Osteoblast (primary cell): ENCODE measurements around the gene FASN. TPM values are rescaled to one million over a fixed set of nuclear protein-coding genes. Genes with fewer than 3 reads are reported as not detected.

Source experiments
- DNase-seq: peaks from one replicate; pipeline ENCODE4 v3.0.0; 2011; ENCODE audit warnings: low spot score, mixed read lengths; ENCODE audit not compliant: insufficient read length; ENCODE audit errors: missing footprints
- H2AFZ ChIP-seq: 2 replicates; pipeline ENCODE4 v1.6.0; 2011; ENCODE audit warnings: mild to moderate bottlenecking, low read length
- H3K27ac ChIP-seq: 2 replicates; pipeline ENCODE4 v1.5.1; 2011; ENCODE audit warnings: mild to moderate bottlenecking, low read depth, low read length, moderate library complexity
- H3K27me3 ChIP-seq: 2 replicates; pipeline ENCODE4 v1.6.0; 2012; ENCODE audit warnings: mild to moderate bottlenecking, control low read depth, inconsistent platforms, low read length, moderate library complexity; ENCODE audit not compliant: insufficient read depth
- H3K36me3 ChIP-seq: 2 replicates; pipeline ENCODE4 v1.5.1; 2011; ENCODE audit warnings: mild to moderate bottlenecking, low read length, control low read depth, moderate library complexity; ENCODE audit not compliant: insufficient read depth
- H3K4me1 ChIP-seq: 2 replicates; pipeline ENCODE4 v1.5.1; 2011; ENCODE audit warnings: mild to moderate bottlenecking, low read length, control low read depth, moderate library complexity; ENCODE audit not compliant: insufficient read depth
- H3K4me2 ChIP-seq: 2 replicates; pipeline ENCODE4 v1.6.0; 2011; ENCODE audit warnings: mild to moderate bottlenecking, low read length; ENCODE audit not compliant: insufficient read depth
- H3K4me3 ChIP-seq: fragments of 200-600 bp; sonication (generic); 3 replicates; pipeline ENCODE4 v1.5.1; 2012; ENCODE audit warnings: mild to moderate bottlenecking, low read length, inconsistent platforms; ENCODE audit not compliant: insufficient read depth
- H3K79me2 ChIP-seq: 2 replicates; pipeline ENCODE4 v1.6.0; 2012; ENCODE audit warnings: mild to moderate bottlenecking, low read length, control low read depth, inconsistent platforms; ENCODE audit not compliant: insufficient read depth
- H3K9me3 ChIP-seq: 2 replicates; pipeline ENCODE4 v1.5.1; 2011; ENCODE audit warnings: low read depth, low read length, control low read depth
- H4K20me1 ChIP-seq: 2 replicates; pipeline ENCODE4 v1.6.0; 2012; ENCODE audit warnings: mild to moderate bottlenecking, low read length, control low read depth; ENCODE audit not compliant: insufficient read depth
- CTCF ChIP-seq: IDR thresholded peaks from 2 replicates; pipeline ENCODE4 v1.5.1; 2011; ENCODE audit warnings: mild to moderate bottlenecking, low read depth, low read length, moderate library complexity; ENCODE audit errors: extremely low read depth
- total RNA-seq: library from RNA; depleted of rRNA; stranded (reverse); fragments of >200 nt; gene quantifications from 2 replicates; pipeline ENCODE4 v1.2.3, GENCODE V29; 2012

Gene FASN
- total RNA-seq, 1 donor, result 142 TPM

DNA sequence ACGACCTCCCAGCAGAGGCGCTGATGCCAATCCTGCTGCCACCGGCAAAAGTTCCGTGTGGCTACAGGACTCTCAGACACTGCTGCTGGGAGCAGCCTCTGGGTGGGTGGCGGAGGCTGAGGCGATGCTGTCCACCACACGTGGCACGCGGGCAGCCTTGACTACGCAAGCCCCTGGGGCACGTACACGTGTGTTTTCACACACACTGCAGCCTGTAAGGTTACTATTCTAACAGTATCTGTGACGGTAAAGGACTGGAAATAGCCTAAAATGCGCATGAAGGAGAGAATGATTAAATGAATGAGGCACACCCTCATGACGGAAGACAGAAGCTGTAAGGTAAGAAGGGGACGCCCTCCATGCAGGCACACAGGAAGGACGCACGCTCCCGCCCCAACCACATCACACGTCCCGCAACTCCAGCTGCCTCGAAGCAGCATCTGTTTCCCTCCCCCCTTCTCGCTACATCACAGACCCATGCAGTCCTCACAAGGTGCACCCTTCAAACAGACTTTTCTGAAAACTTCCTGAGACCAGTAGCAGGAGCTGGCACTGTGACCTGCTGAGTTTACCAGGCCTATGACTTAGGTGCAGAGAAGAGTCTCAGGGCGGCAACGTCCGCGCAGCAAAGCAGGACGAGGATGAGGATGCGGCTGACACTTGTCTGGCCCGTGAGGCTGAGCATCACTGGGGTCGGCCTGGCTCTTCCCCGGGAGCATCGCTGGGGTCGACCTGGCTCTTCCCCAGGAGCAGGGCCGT, 28.7 kb upstream of the FASN start:
- Histone ChIP-seq H3K4me2 (no peak overlapping the region), H2AFZ (no peak overlapping the region), H4K20me1 (no peaks in the 10 kb centered on the region), H3K4me3 (no peak overlapping the region), H3K79me2 (no peaks in the 10 kb centered on the region), H3K36me3 (peaks cover 3% of the 10 kb centered on the region), H3K4me1 (no peaks in the 10 kb centered on the region), H3K27ac (no peak overlapping the region), H3K9me3 (no peaks in the 10 kb centered on the region), H3K27me3 (no peaks in the 10 kb centered on the region)
- no peak for TF ChIP-seq CTCF
- no peak for DNase-seq

- H3K36me3 ChIP-seq, result peaks cover 3% of the 10 kb centered on the region
- DNase-seq, result peak; percentile 71
- H3K27me3 ChIP-seq, result no peaks in the 10 kb centered on the region
- H3K4me1 ChIP-seq, result peaks cover 8% of the 10 kb centered on the region
- no peak for TF ChIP-seq CTCF
- H3K79me2 ChIP-seq, result no peaks in the 10 kb centered on the region
- H3K4me3 ChIP-seq, result no peak overlapping the region
- no peak overlapping the region for H2AFZ ChIP-seq
- no peak overlapping the region for H3K4me2 ChIP-seq
- no peaks in the 10 kb centered on the region for H4K20me1 ChIP-seq
- H3K27ac ChIP-seq, result no peak overlapping the region
- no peaks in the 10 kb centered on the region for H3K9me3 ChIP-seq
Measured at GRCh38 chr17:82124101-82124500, 26.1 kb upstream of the FASN start.

GRCh38 chr17:82121660-82122629, 23.9 kb upstream of the FASN start:
- Histone ChIP-seq H3K27ac (no peak overlapping the region), H3K79me2 (no peaks in the 10 kb centered on the region), H3K4me1 (peaks cover 8% of the 10 kb centered on the region), H3K9me3 (no peaks in the 10 kb centered on the region), H2AFZ (no peak overlapping the region), H3K4me3 (no peak overlapping the region), H3K27me3 (no peaks in the 10 kb centered on the region), H3K4me2 (no peak overlapping the region), H4K20me1 (no peaks in the 10 kb centered on the region), H3K36me3 (peaks cover 3% of the 10 kb centered on the region)
- DNase-seq, result no peak
- no peak for TF ChIP-seq CTCF

DNA sequence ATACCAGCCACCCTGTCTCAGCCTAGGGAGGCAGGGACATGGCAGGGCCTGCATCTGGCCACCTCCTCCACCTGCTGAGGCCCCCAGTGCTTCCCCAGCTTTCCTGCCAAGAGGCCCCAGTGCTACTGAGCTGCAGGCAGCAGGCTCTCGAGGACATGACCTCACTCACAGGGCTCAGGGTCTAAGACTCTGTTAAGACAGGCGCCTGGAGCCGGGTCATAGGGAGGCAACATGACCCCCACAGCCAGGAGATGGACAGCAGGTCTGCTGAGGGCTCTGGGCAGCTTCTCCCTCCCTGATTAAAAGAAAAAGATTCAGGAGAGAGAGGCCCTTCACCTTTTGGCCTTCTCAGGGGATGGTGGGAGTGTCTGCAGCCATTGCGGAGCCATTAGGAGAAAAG, 23.2 kb upstream of the FASN start:
- no peaks in the 10 kb centered on the region for H3K9me3 ChIP-seq
- no peaks in the 10 kb centered on the region for H3K79me2 ChIP-seq
- no peak overlapping the region for H3K4me3 ChIP-seq
- no peak overlapping the region for H3K27ac ChIP-seq
- H2AFZ ChIP-seq, result no peak overlapping the region
- no peaks in the 10 kb centered on the region for H3K27me3 ChIP-seq
- H3K4me2 ChIP-seq, result no peak overlapping the region
- H3K36me3 ChIP-seq, result peaks cover 3% of the 10 kb centered on the region
- TF ChIP-seq CTCF, result no peak
- peaks cover 8% of the 10 kb centered on the region for H3K4me1 ChIP-seq
- no peak for DNase-seq
- no peaks in the 10 kb centered on the region for H4K20me1 ChIP-seq
